IPS-11a (cell line): ENCODE measurements around the gene LRP10.
A peak's percentile ranks its signal among the peaks of the same experiment; 100 is the strongest.
"Not testable (repeated sequence)": the region's sequence is repeated elsewhere in the genome, so short reads cannot be mapped to it uniquely, and the experiment has no call there.

Experiments used
- H3K4me3 ChIP-seq: one replicate; pipeline ENCODE4 v1.5.1; 2013; ENCODE audit warnings: low read depth, low read length, control low read depth

Gene LRP10

GRCh38 chr14:22908601-22909000, 37.1 kb downstream of the LRP10 start:
- H3K4me3 ChIP-seq = no peak overlapping the region

GRCh38 chr14:22910916-22911315, 39.4 kb downstream of the LRP10 start:
- H3K4me3 ChIP-seq = no peak overlapping the region

GRCh38 chr14:22914836-22915235, 43.3 kb downstream of the LRP10 start:
- H3K4me3 ChIP-seq = not testable (repeated sequence)

- H3K4me3 ChIP-seq = no peak overlapping the region
These were observed 44.5 kb downstream of the LRP10 start for GRCh38 chr14:22915886-22916521.

- peak within 1 kb of the TSS; percentile 92 for H3K4me3 ChIP-seq
These were observed 47.5 kb downstream of the LRP10 start, which contains the start of gene RBM23 for GRCh38 chr14:22918804-22919600. TSS of gene RBM23 (minus strand) at chr14:22919149.

GRCh38 chr14:22919601-22919921, 48.0 kb downstream of the LRP10 start:
- peak overlapping the region; percentile 22 for H3K4me3 ChIP-seq

- H3K4me3 ChIP-seq = no peak overlapping the region
These were observed 49.2 kb downstream of the LRP10 start for GRCh38 chr14:22920697-22921096.

- H3K4me3 ChIP-seq = no peak overlapping the region
These were observed 50.8 kb downstream of the LRP10 start for GRCh38 chr14:22922294-22922693.

GRCh38 chr14:22923746-22924145, 52.2 kb downstream of the LRP10 start:
- H3K4me3 ChIP-seq = no peak overlapping the region

- no peak overlapping the region for H3K4me3 ChIP-seq
These were observed 54.0 kb downstream of the LRP10 start for GRCh38 chr14:22925513-22925912.

GRCh38 chr14:22926316-22926715, 54.8 kb downstream of the LRP10 start:
- H3K4me3 ChIP-seq = no peak overlapping the region

- peak overlapping the region; percentile 76 for H3K4me3 ChIP-seq
These were observed 56.9 kb downstream of the LRP10 start for GRCh38 chr14:22928237-22929103.

GRCh38 chr14:22929104-22929960, 57.8 kb downstream of the LRP10 start, which contains the start of gene PRMT5:
TSS of gene PRMT5 (minus strand) at chr14:22929376. CDS start at chr14:22929361, 15 bp downstream.
- H3K4me3 ChIP-seq = peak within 1 kb of the TSS; percentile 76

GRCh38 chr14:22929961-22930364, 58.4 kb downstream of the LRP10 start:
- H3K4me3 ChIP-seq = peak overlapping the region; percentile 76
